IPS-20b (cell line): ENCODE measurements around the gene LDAH.

ENCODE experiments used
- H3K27ac ChIP-seq: one replicate; pipeline ENCODE4 v1.5.1; 2013; ENCODE audit warnings: low read length
- H3K27me3 ChIP-seq: 2 replicates; pipeline ENCODE4 v1.6.1; 2013; ENCODE audit warnings: mild to moderate bottlenecking, low read length, inconsistent platforms; ENCODE audit not compliant: insufficient read depth
- H3K36me3 ChIP-seq: 2 replicates; pipeline ENCODE4 v1.6.1; 2013; ENCODE audit warnings: low read depth, mild to moderate bottlenecking, inconsistent platforms, low read length, moderate library complexity; ENCODE audit not compliant: insufficient read depth
- H3K4me1 ChIP-seq: 2 replicates; pipeline ENCODE4 v1.6.1; 2013; ENCODE audit warnings: mild to moderate bottlenecking, control low read depth, inconsistent platforms, low read length, moderate library complexity; ENCODE audit not compliant: insufficient read depth
- H3K4me3 ChIP-seq: 2 replicates; pipeline ENCODE4 v1.5.1; 2013; ENCODE audit warnings: mild to moderate bottlenecking, low read length, inconsistent platforms
- H3K9ac ChIP-seq: 2 replicates; pipeline ENCODE4 v1.6.1; 2013; ENCODE audit warnings: low read depth, mild to moderate bottlenecking, inconsistent platforms, low read length, moderate library complexity
- H3K9me3 ChIP-seq: 2 replicates; pipeline ENCODE4 v1.6.1; 2013; ENCODE audit warnings: mild to moderate bottlenecking, low read depth, low read length, inconsistent platforms; ENCODE audit not compliant: insufficient read depth

The LDAH gene

DNA sequence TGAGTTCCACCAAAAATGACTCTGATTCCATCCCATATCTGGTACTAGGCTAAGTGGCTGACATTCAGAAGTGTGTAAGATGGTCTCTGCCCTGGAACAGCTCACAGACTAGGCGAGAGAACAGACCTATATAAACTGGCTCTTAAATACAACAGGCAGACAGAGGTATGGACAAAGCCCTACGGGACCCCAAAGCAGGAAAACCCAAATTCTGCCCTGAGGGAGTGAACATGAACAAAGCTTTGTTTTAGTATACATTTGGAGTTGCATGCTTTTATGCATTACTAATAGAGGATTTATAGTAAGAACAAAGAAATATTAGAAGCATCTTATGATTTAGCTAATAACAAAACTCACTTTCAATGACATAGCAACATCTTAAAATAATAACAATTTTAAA lies 130.8 kb downstream of the LDAH start:
- no peak overlapping the region for H3K27ac ChIP-seq
- H3K9me3 ChIP-seq = no peaks in the 10 kb centered on the region
- no peaks in the 10 kb centered on the region for H3K27me3 ChIP-seq
- H3K36me3 ChIP-seq = no peaks in the 10 kb centered on the region
- H3K4me3 ChIP-seq = no peak overlapping the region
- H3K9ac ChIP-seq = no peak overlapping the region
- no peaks in the 10 kb centered on the region for H3K4me1 ChIP-seq

DNA sequence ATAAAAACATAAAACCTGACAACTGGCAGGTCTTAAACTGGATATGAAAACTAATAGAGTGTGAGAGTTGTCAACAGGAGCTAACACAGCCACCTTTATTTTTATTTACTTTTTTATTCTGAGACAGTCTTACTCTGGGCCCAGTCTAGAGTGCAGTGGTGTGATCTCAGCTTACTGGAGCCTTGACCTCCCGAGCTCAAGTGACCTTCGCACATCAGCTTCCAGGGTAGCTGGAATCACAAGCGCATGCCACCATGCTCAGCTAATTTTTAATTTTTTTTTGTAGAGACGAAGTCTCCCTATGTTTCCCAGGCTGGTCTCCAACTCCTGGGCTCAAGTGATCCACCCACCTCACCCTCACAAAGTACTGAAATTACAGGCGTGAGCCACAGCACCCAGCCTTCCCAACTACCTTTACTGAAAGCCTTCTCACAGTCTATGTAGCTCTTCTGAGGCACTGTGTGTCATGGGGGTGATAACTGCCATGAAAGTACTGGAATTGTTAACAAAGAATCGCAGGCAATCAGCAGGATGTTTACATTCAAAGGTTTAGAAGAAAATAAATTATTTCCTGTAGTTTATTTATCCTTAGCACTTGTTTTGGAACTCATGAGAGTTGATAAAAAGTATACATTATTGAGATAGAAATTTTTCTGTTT lies 131.7 kb downstream of the LDAH start:
- no peaks in the 10 kb centered on the region for H3K4me1 ChIP-seq
- H3K9ac ChIP-seq = no peak overlapping the region
- H3K27me3 ChIP-seq = no peaks in the 10 kb centered on the region
- H3K36me3 ChIP-seq = no peaks in the 10 kb centered on the region
- H3K4me3 ChIP-seq = no peak overlapping the region
- no peak overlapping the region for H3K27ac ChIP-seq
- H3K9me3 ChIP-seq = no peaks in the 10 kb centered on the region

DNA sequence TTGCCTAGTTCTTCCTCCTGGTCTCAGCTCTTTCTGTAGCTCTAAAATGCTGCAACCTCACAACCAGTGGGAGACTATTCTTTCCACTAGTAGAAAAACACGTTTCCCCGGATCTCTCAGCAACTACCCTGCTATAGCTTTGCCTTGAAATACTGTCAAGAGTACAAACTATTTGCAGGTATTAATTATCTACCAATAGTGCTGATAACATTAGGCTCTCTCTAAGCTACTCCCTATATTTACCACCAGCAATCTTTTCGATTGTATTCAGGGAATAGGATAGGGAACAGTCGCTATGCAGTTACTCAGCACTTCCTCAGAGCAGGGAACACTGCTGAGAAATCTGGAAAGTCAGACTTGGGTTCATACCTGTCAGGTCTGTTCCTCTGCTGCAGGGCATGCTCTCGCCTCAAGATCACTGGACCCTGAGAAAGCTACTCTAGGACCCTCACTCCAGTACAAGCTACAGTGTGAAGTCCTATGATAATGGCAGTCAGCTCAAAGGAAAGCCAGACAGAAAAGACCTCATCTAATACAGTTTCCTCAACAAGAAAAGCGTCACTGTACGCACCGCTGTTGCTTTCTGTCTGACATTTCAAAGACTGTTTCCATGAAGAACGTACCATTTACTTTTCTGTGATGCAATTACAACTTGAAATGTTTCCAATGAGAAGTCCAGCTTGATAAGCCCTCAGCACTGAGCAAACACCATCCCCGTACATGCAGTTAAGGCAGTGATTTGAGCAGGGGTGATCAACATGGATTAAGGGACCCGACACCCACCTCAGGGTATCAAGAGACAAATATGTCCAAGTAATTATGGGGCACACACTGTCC lies 133.3 kb downstream of the LDAH start:
- Histone ChIP-seq H3K27ac (no peak overlapping the region), H3K9ac (no peak overlapping the region), H3K36me3 (no peaks in the 10 kb centered on the region), H3K9me3 (no peaks in the 10 kb centered on the region), H3K27me3 (no peaks in the 10 kb centered on the region), H3K4me1 (no peaks in the 10 kb centered on the region), H3K4me3 (no peak overlapping the region)

DNA sequence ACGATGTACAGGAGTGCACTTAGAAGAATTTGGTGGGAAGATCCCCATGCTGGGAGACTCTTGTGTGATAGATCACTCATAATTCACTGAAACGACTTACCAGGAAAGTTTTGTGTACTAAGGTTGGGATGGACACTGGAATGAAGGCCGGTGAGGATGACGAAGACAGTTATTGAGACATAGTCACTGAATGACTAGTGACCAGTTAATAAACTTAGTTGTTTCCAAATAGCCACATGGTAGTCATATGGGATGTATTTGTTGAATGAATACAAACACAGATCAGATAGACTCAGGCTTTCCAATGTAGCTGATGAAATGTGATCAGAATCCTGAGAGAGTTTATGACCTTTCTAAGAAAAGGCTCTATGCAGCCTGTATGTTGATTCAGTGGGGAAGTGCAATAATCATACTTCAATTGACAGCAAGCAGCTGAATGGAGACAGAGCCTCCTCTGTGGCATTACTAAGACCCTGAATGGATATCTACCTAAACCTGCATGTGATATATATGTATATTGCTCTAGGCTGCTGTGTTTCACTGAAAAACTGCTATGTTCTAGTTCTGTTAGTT lies 135.6 kb downstream of the LDAH start:
- Histone ChIP-seq H3K27ac (no peak overlapping the region), H3K9me3 (no peaks in the 10 kb centered on the region), H3K27me3 (no peaks in the 10 kb centered on the region), H3K36me3 (no peaks in the 10 kb centered on the region), H3K4me3 (no peak overlapping the region), H3K9ac (no peak overlapping the region), H3K4me1 (no peaks in the 10 kb centered on the region)

DNA sequence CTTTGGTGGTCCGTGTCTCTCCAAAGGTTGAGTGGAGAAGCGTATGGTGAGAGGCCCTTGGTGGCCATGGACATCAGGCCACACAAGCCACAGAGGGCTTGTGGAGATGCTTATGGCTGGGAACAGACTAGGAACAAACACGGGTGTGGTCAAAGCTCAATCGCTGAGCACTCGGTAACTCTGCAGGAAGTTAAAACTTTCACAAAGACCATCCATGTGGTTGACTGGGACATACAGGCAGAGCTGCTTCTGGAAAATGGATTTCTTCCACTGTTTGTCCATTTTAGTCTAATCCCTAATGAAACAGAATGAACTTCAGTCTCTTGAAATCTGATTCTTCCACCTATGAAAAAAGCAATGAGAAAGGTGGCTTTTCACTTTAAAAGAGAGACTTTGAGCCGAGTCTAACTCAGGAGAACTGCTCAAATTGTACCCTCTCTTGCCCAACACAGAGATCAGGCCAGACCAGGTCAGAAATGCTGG lies 138.3 kb downstream of the LDAH start:
- no peaks in the 10 kb centered on the region for H3K4me1 ChIP-seq
- H3K36me3 ChIP-seq = no peaks in the 10 kb centered on the region
- H3K4me3 ChIP-seq = no peak overlapping the region
- no peak overlapping the region for H3K27ac ChIP-seq
- H3K27me3 ChIP-seq = no peaks in the 10 kb centered on the region
- no peak overlapping the region for H3K9ac ChIP-seq
- no peaks in the 10 kb centered on the region for H3K9me3 ChIP-seq

DNA sequence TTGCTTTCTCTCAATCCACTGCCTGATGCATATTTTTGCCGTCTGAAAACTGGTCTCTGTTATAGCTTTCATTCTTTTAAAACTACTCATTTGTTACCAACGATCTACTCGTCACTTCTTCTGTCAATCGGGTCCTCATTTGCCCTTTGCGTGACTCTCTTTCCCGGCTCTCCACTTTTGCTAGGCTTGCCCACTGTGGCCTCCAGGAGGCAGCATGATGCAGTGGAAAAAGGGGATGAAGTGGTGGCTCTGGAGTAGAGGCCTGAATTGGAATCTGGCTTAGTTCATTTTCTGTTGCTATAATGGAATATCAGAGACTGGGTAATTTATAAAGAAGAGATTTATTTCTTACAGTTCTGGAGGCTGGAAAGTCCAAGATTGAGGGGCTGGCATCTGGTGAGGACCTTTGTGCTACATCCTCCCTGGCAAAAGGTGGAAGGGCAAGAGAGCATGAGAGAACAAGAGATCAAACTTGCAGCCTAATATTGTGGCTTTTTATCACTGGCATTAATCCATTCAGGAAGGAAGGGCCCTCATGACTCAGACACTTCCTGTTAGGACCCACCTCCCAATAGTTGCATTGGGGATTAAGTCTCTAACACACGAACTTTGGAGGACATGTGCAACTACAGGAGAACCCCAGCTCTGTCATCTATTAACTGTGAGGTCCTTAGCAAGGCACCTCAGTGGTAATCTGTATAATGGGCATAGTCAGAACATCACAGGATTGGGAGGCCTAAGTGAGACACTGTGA lies 140.6 kb downstream of the LDAH start:
- Histone ChIP-seq H3K9me3 (no peaks in the 10 kb centered on the region), H3K27ac (no peak overlapping the region), H3K27me3 (no peaks in the 10 kb centered on the region), H3K4me1 (no peaks in the 10 kb centered on the region), H3K9ac (no peak overlapping the region), H3K4me3 (no peak overlapping the region), H3K36me3 (no peaks in the 10 kb centered on the region)

DNA sequence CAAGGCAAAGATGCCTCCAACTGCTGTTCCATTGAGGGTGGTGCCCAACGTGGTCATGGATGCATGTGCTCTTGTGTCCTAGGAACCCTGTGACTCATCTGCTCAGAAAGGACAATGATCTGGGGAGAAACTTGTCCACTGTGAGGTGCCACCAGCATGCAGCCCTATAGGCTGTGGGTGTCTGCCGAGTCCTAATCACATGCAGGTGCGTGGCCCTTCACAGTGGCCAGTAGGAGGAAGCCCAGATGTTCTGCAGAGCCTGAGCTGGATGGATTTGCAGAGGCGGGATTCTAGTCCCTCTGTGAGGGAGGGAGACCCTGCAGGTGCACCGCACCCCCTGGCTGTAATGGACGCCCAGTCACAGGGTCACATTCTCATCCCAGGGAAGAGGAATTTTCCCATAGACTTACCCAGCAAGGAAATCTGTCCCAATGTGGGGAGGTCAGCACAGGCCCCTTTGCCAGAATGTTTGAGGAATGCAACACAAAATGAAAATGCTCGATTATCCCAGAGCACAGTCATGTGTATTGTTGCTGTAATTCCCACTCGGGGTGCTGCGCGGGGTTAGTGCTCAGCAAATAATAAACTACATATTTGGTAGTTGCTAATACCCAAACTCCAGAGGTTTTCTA lies 142.0 kb downstream of the LDAH start:
- H3K27me3 ChIP-seq = peaks cover 4% of the 10 kb centered on the region
- H3K4me3 ChIP-seq = no peak overlapping the region
- no peaks in the 10 kb centered on the region for H3K36me3 ChIP-seq
- H3K9ac ChIP-seq = no peak overlapping the region
- H3K9me3 ChIP-seq = no peaks in the 10 kb centered on the region
- no peaks in the 10 kb centered on the region; the same call in 1 of the 2 replicates for H3K4me1 ChIP-seq
- H3K27ac ChIP-seq = no peak overlapping the region

DNA sequence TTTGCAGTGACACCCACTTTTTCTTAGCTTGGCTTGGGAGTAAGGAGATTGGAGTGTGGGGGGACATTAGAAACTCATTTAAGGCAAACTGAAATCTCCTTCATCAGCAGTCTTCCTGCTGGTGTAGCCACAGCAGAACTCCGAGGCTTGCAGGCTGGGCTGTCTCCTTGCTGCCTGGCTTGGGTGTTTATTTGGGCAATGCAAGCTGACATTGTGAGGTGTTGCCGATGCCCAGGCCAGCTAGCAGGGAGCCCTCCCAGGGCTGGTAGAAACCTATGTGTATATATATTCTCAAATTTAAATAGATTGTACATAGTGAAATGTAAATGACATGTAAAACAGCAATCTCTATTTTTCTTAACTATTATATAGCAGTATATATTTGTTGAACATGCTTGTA lies 144.1 kb downstream of the LDAH start:
- H3K9me3 ChIP-seq = no peaks in the 10 kb centered on the region
- H3K4me3 ChIP-seq = no peak overlapping the region
- H3K9ac ChIP-seq = no peak overlapping the region
- H3K4me1 ChIP-seq = peaks cover 11% of the 10 kb centered on the region
- H3K36me3 ChIP-seq = no peaks in the 10 kb centered on the region
- peaks cover 25% of the 10 kb centered on the region for H3K27me3 ChIP-seq
- H3K27ac ChIP-seq = no peak overlapping the region

DNA sequence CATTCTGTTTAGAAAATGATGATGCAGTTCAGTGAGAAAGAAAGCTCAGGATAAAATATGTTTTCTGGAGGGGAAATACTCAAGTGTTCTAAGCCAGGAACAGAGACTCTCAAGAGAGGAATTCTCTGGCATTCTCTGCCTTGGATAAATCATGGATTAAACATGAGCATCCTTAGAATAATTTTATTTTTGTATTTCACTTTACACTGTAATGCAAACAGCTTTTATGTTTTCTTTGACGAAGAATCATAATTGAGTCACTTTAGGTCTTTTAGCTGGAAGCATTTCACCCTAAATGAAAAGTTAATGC lies 144.9 kb downstream of the LDAH start:
- peaks cover 17% of the 10 kb centered on the region for H3K4me1 ChIP-seq
- H3K36me3 ChIP-seq = no peaks in the 10 kb centered on the region
- no peaks in the 10 kb centered on the region for H3K9me3 ChIP-seq
- no peak overlapping the region for H3K4me3 ChIP-seq
- peaks cover 32% of the 10 kb centered on the region for H3K27me3 ChIP-seq
- no peak overlapping the region for H3K27ac ChIP-seq
- no peak overlapping the region for H3K9ac ChIP-seq

DNA sequence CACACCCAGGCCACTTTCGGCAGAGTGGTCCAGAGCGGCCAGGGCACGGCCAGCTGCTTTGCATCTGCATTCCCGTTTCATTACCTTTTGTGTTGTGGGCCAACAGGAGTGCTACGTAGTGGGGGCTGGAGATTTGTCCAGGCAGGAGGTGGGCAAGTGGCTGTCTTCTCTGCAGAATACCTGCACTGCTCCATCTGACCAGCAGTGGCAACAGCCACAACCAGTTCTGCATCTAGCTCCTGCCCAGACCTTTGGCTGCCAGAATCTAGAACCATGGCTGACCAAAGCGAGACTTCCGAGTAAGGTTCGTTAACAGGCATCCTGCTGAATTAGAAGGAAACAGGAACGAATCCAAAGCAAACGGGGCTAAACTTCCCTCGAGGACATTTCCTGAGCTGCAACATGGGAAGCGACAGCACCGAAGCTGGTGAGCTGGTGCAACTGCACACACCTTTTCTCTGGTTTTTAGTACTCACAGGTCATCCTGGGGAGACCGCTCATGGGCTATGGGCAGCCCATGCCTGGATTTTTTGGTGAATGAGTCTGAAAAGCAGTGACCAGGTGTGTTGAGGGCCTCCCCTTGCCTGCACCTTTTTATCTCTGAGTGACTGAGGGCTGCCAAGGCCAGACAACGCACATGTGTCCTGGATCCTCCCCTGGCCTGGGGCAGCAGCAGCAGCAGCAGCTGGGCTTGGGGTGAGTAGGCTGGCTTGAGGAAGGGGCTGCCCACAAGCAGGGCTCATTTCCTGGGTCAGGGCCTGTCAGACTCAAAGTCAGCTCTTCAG lies 145.4 kb downstream of the LDAH start:
- Histone ChIP-seq H3K9ac (no peak overlapping the region), H3K4me3 (no peak overlapping the region), H3K27ac (no peak overlapping the region)

More for the DNA sequence above, 145.4 kb downstream of the LDAH start:
- Histone ChIP-seq H3K9me3 (no peaks in the 10 kb centered on the region), H3K4me1 (peaks cover 22% of the 10 kb centered on the region), H3K27me3 (peaks cover 38% of the 10 kb centered on the region), H3K36me3 (no peaks in the 10 kb centered on the region)
